Measurements from ENCODE around the gene USP48. TPM values are rescaled to one million over a fixed set of nuclear protein-coding genes. Genes with fewer than 3 reads are reported as not detected.
"Not testable (repeated sequence)": the region's sequence is repeated elsewhere in the genome, so short reads cannot be mapped to it uniquely, and the experiment has no call there.

The USP48 gene
- total and polyA plus RNA-seq, 2 of the 8 experiments (the other 6 are each of a cell fraction or from before 2014, with no cell fraction given): 12.8 to 83.5 TPM

GRCh38 chr1:21771672-21772071, 11.3 kb downstream of the USP48 start:
- H2BK20ac ChIP-seq (ENCODE audit: low read length); H3K79me1 ChIP-seq (ENCODE audit: low read depth, low read length); H3K14ac ChIP-seq (ENCODE audit: insufficient read length); H2AK5ac ChIP-seq (ENCODE audit: low read depth, low read length); H3K23ac ChIP-seq (ENCODE audit: insufficient read length); H3K56ac ChIP-seq (replicated peaks; ENCODE audit: insufficient read length, low read depth, low read length); H3K9ac ChIP-seq (replicated peaks in 1 of 4; ENCODE audit: extremely low read depth in 1 of 4, low read depth in 3 of 4, low read length in 3 of 4); DNase-seq (ENCODE audit: low read depth in 1 of 2, low spot score in 2 of 2); H3K4ac ChIP-seq (replicated peaks; ENCODE audit: insufficient read length, low read depth, low read length); H3K9me3 ChIP-seq (ENCODE audit: insufficient read depth in 2 of 2, low read depth in 1 of 2, low read length in 1 of 2); H2BK120ac ChIP-seq (replicated peaks; ENCODE audit: low read depth, low read length); H2BK12ac ChIP-seq (ENCODE audit: low read depth, low read length); H3K23me2 ChIP-seq (ENCODE audit: low read depth, low read length); H2BK5ac ChIP-seq (ENCODE audit: low read depth, low read length); H2BK15ac ChIP-seq (ENCODE audit: low read length); H4K91ac ChIP-seq (replicated peaks; ENCODE audit: insufficient read length, low read length); H4K8ac ChIP-seq (ENCODE audit: extremely low read depth, insufficient read depth, low read length); H3K4me1 ChIP-seq (replicated peaks in 1 of 4; ENCODE audit: control insufficient read depth in 3 of 4, insufficient read depth in 4 of 4, low read length in 3 of 4); CTCF ChIA-PET (ENCODE audit: partially characterized antibody); H3K27me3 ChIP-seq (replicated peaks in 1 of 4; ENCODE audit: control insufficient read depth in 3 of 4, extremely low read depth in 1 of 4, insufficient read depth in 3 of 4, low read length in 3 of 4); H4K5ac ChIP-seq (ENCODE audit: insufficient read length, low read depth, low read length); FAIRE-seq; H3K36me3 ChIP-seq (ENCODE audit: control insufficient read depth in 2 of 4, insufficient read depth in 4 of 4, low read length in 3 of 4); H4K20me1 ChIP-seq (replicated peaks in 1 of 2; ENCODE audit: control insufficient read depth in 1 of 2, insufficient read depth in 2 of 2, low read length in 2 of 2); H3K4me2 ChIP-seq (ENCODE audit: insufficient read depth in 1 of 2, low read depth in 2 of 2, low read length in 2 of 2); H3K27ac ChIP-seq (ENCODE audit: low read depth, low read length); H3K18ac ChIP-seq (ENCODE audit: extremely low read depth, low read length); H3K4me3 ChIP-seq (ENCODE audit: extremely low read depth in 1 of 4, insufficient read depth in 2 of 4, low read depth in 3 of 4, low read length in 4 of 4); H2AFZ ChIP-seq (ENCODE audit: low read length): not testable (repeated sequence)
- POLR2A ChIA-PET (ENCODE audit: partially characterized antibody): interaction anchor here (1.4 kb wide), 1 partner anchor 11 kb away, joined by 5 read pairs; the partner anchor contains the start of gene USP48
- 88% methylated on average over 6 of the region's 10 CpGs; no CpG with 5 or more reads in 1 of the 2 experiments for WGBS, 2 experiments (ENCODE audit: extremely low coverage in 1 of 2, insufficient coverage in 1 of 2, insufficient read length in 1 of 2, insufficient replicate concordance in 2 of 2, low coverage in 1 of 2, low lambda C conversion rate in 2 of 2, missing lambda C conversion rate in 1 of 2)
- peaks cover 31 to 96% of the 10 kb centered on the region in 2 experiments for H3K79me2 ChIP-seq (ENCODE audit: control insufficient read depth in 1 of 2, insufficient read depth in 2 of 2, low read length in 2 of 2)

GRCh38 chr1:21770602-21771001, 12.3 kb downstream of the USP48 start:
- DNase-seq (ENCODE audit: low read depth in 1 of 2, low spot score in 2 of 2); H3K18ac ChIP-seq (ENCODE audit: extremely low read depth, low read length); H2BK12ac ChIP-seq (ENCODE audit: low read depth, low read length); H3K4me1 ChIP-seq (replicated peaks in 1 of 4; ENCODE audit: control insufficient read depth in 3 of 4, insufficient read depth in 4 of 4, low read length in 3 of 4); H3K56ac ChIP-seq (replicated peaks; ENCODE audit: insufficient read length, low read depth, low read length); H2BK15ac ChIP-seq (ENCODE audit: low read length); H4K8ac ChIP-seq (ENCODE audit: extremely low read depth, insufficient read depth, low read length); H3K9me3 ChIP-seq (ENCODE audit: insufficient read depth in 2 of 2, low read depth in 1 of 2, low read length in 1 of 2); H3K36me3 ChIP-seq (ENCODE audit: control insufficient read depth in 2 of 4, insufficient read depth in 4 of 4, low read length in 3 of 4); H3K14ac ChIP-seq (ENCODE audit: insufficient read length); H3K9ac ChIP-seq (replicated peaks in 1 of 4; ENCODE audit: extremely low read depth in 1 of 4, low read depth in 3 of 4, low read length in 3 of 4); H3K4me2 ChIP-seq (ENCODE audit: insufficient read depth in 1 of 2, low read depth in 2 of 2, low read length in 2 of 2); H3K23ac ChIP-seq (ENCODE audit: insufficient read length); H2AK5ac ChIP-seq (ENCODE audit: low read depth, low read length); H4K91ac ChIP-seq (replicated peaks; ENCODE audit: insufficient read length, low read length); H2BK5ac ChIP-seq (ENCODE audit: low read depth, low read length); H3K23me2 ChIP-seq (ENCODE audit: low read depth, low read length); H3K27me3 ChIP-seq (replicated peaks in 1 of 4; ENCODE audit: control insufficient read depth in 3 of 4, extremely low read depth in 1 of 4, insufficient read depth in 3 of 4, low read length in 3 of 4); H3K4me3 ChIP-seq (ENCODE audit: extremely low read depth in 1 of 4, insufficient read depth in 2 of 4, low read depth in 3 of 4, low read length in 4 of 4); H3K79me1 ChIP-seq (ENCODE audit: low read depth, low read length); H3K27ac ChIP-seq (ENCODE audit: low read depth, low read length); H3K4ac ChIP-seq (replicated peaks; ENCODE audit: insufficient read length, low read depth, low read length); H2BK120ac ChIP-seq (replicated peaks; ENCODE audit: low read depth, low read length); H2BK20ac ChIP-seq (ENCODE audit: low read length); H2AFZ ChIP-seq (ENCODE audit: low read length); H4K5ac ChIP-seq (ENCODE audit: insufficient read length, low read depth, low read length); FAIRE-seq: not testable (repeated sequence)
- peaks cover 26 to 96% of the 10 kb centered on the region in 2 experiments for H3K79me2 ChIP-seq (ENCODE audit: control insufficient read depth in 1 of 2, insufficient read depth in 2 of 2, low read length in 2 of 2)
- H4K20me1 ChIP-seq (replicated peaks in 1 of 2; ENCODE audit: control insufficient read depth in 1 of 2, insufficient read depth in 2 of 2, low read length in 2 of 2): peaks cover 5 to 11% of the 10 kb centered on the region in 2 experiments
- ChIA-PET POLR2A (ENCODE audit: partially characterized antibody) (interaction anchor here (0.6 to 1.4 kb wide), 2 partner anchors 12 to 1022 kb away, joined by 3 to 5 read pairs; partner anchors contain the start of gene USP48), CTCF (ENCODE audit: partially characterized antibody) (interaction anchor here (0.7 kb wide), 1 partner anchor 11 kb away, joined by 3 read pairs; no protein-coding TSS in a partner anchor)
- 90% methylated on average over 9 of the region's 9 CpGs; no CpG with 5 or more reads in 1 of the 2 experiments for WGBS, 2 experiments (ENCODE audit: extremely low coverage in 1 of 2, insufficient coverage in 1 of 2, insufficient read length in 1 of 2, insufficient replicate concordance in 2 of 2, low coverage in 1 of 2, low lambda C conversion rate in 2 of 2, missing lambda C conversion rate in 1 of 2)
